H1 (cell line): ENCODE results near the gene GRIK2. TPM values are rescaled to one million over a fixed set of nuclear protein-coding genes. Genes with fewer than 3 reads are reported as not detected.

Experiments
- CTCF ChIA-PET: fragments of 300-600 bp; sonication (Branson Sonifier 250); formaldehyde crosslinking; loops from one replicate; lab custom pipeline; 2021; ENCODE audit not compliant: partially characterized antibody; lab: Charles Lee
- POLR2A ChIA-PET: fragments of 300-600 bp; sonication (Branson Sonifier 250); formaldehyde crosslinking; loops from one replicate; lab custom pipeline; 2021; ENCODE audit warnings: inconsistent platforms; ENCODE audit not compliant: partially characterized antibody; lab: Charles Lee
- DNase-seq, 2 experiments: peaks; one replicate each; pipeline versions ENCODE4 v3.0.0 to v3.0.0-alpha.2; 2010 to 2022; ENCODE audit warnings: low spot score in 2 of 2, low read depth in 1 of 2, mixed read lengths in 1 of 2
- FAIRE-seq: peaks from 2 replicates; lab custom pipeline; 2011; peaks lifted over from hg19 to GRCh38; lab: Jason Lieb, UNC
- H2AFZ ChIP-seq: 2 replicates; pipeline ENCODE4 v1.8.1; 2012; ENCODE audit warnings: low read length, inconsistent platforms
- H2AK5ac ChIP-seq: 2 replicates; pipeline ENCODE4 v1.6.1; 2013; ENCODE audit warnings: low read depth, low read length
- H2BK120ac ChIP-seq: replicated peaks from 2 replicates; pipeline ENCODE3; 2013; ENCODE audit warnings: low read depth, low read length, inconsistent platforms
- H2BK12ac ChIP-seq: 2 replicates; pipeline ENCODE4 v1.6.1; 2013; ENCODE audit warnings: low read depth, low read length
- H2BK15ac ChIP-seq: 2 replicates; pipeline ENCODE4 v1.6.1; 2013; ENCODE audit warnings: low read length
- H2BK20ac ChIP-seq: 2 replicates; pipeline ENCODE4 v1.6.1; 2013; ENCODE audit warnings: low read length
- H2BK5ac ChIP-seq: 2 replicates; pipeline ENCODE4 v1.6.1; 2013; ENCODE audit warnings: low read depth, low read length
- H3K14ac ChIP-seq: 2 replicates; pipeline ENCODE4 v1.6.1; 2013; ENCODE audit warnings: inconsistent platforms; ENCODE audit not compliant: insufficient read length
- H3K18ac ChIP-seq: 2 replicates; pipeline ENCODE4 v1.6.1; 2013; ENCODE audit warnings: low read length; ENCODE audit errors: extremely low read depth
- H3K23ac ChIP-seq: 2 replicates; pipeline ENCODE4 v1.6.1; 2013; ENCODE audit warnings: inconsistent platforms; ENCODE audit not compliant: insufficient read length
- H3K23me2 ChIP-seq: 2 replicates; pipeline ENCODE4 v1.6.1; 2013; ENCODE audit warnings: low read depth, low read length
- H3K27ac ChIP-seq: 2 replicates; pipeline ENCODE4 v1.6.1; 2011; ENCODE audit warnings: low read depth, low read length, inconsistent platforms
- H3K27me3 ChIP-seq, 4 experiments: replicated peaks in 1 of 4; 1 replicate in 1 of 4; 2 replicates in 3 of 4; pipeline versions ENCODE4 v1.6.1 to v1.8.1; 2011 to 2013; ENCODE audit warnings: low read length in 3 of 4, mild to moderate bottlenecking in 3 of 4, inconsistent platforms in 2 of 4, mixed read lengths in 2 of 4, moderate library complexity in 1 of 4; ENCODE audit not compliant: control insufficient read depth in 3 of 4, insufficient read depth in 3 of 4; ENCODE audit errors: extremely low read depth in 1 of 4
- H3K36me3 ChIP-seq, 4 experiments: 2 replicates each; pipeline versions ENCODE4 v1.6.1 to v1.8.1; 2011 to 2013; ENCODE audit warnings: mild to moderate bottlenecking in 4 of 4, low read length in 3 of 4, moderate library complexity in 2 of 4, control low read depth in 1 of 4, inconsistent platforms in 1 of 4; ENCODE audit not compliant: insufficient read depth in 4 of 4, control insufficient read depth in 2 of 4
- H3K4ac ChIP-seq: replicated peaks from 2 replicates; pipeline ENCODE3; 2013; ENCODE audit warnings: low read length, low read depth, mixed read lengths, inconsistent platforms; ENCODE audit not compliant: insufficient read length
- H3K4me1 ChIP-seq, 4 experiments: replicated peaks in 1 of 4; 1 replicate in 1 of 4; 2 replicates in 3 of 4; pipeline versions ENCODE4 v1.6.1 to v1.8.1; 2011 to 2013; ENCODE audit warnings: low read length in 3 of 4, inconsistent platforms in 2 of 4, mixed read lengths in 1 of 4; ENCODE audit not compliant: insufficient read depth in 4 of 4, control insufficient read depth in 3 of 4
- H3K4me2 ChIP-seq, 2 experiments: 2 replicates each; pipeline versions ENCODE4 v1.6.1 to v1.8.1; 2011 to 2013; ENCODE audit warnings: low read depth in 2 of 2, low read length in 2 of 2, control low read depth in 1 of 2, inconsistent platforms in 1 of 2, mild to moderate bottlenecking in 1 of 2; ENCODE audit not compliant: insufficient read depth in 1 of 2
- H3K4me3 ChIP-seq, 4 experiments: fragments of 200-600, 300-600 bp in 1 of 4; sonication (generic), shearing (Covaris generic), sonication (Bioruptor Twin) in 1 of 4; 2 replicates each; pipeline versions ENCODE4 v1.5.1 to v1.8.1; 2011 to 2016; ENCODE audit warnings: low read length in 4 of 4, low read depth in 3 of 4, control low read depth in 2 of 4, inconsistent platforms in 2 of 4, mild to moderate bottlenecking in 2 of 4, mixed read lengths in 1 of 4, moderate library complexity in 1 of 4; ENCODE audit not compliant: insufficient read depth in 2 of 4; ENCODE audit errors: extremely low read depth in 1 of 4
- H3K56ac ChIP-seq: replicated peaks from 2 replicates; pipeline ENCODE3; 2013; ENCODE audit warnings: low read depth, mild to moderate bottlenecking, mixed read lengths, low read length, inconsistent platforms; ENCODE audit not compliant: insufficient read length
- H3K79me1 ChIP-seq: 2 replicates; pipeline ENCODE4 v1.6.1; 2013; ENCODE audit warnings: low read depth, low read length, control low read depth
- H3K79me2 ChIP-seq, 2 experiments: 2 replicates each; pipeline versions ENCODE4 v1.6.1 to v1.8.1; 2012 to 2013; ENCODE audit warnings: low read length in 2 of 2, mild to moderate bottlenecking in 2 of 2, inconsistent platforms in 1 of 2; ENCODE audit not compliant: insufficient read depth in 2 of 2, control insufficient read depth in 1 of 2
- H3K9ac ChIP-seq, 4 experiments: replicated peaks in 1 of 4; 1 replicate in 1 of 4; 2 replicates in 3 of 4; pipeline versions ENCODE4 v1.6.1 to v1.8.1; 2011 to 2013; ENCODE audit warnings: low read depth in 3 of 4, low read length in 3 of 4, control low read depth in 2 of 4, mild to moderate bottlenecking in 2 of 4, moderate library complexity in 2 of 4, inconsistent platforms in 1 of 4; ENCODE audit errors: extremely low read depth in 1 of 4
- H3K9me3 ChIP-seq, 2 experiments: 2 replicates each; pipeline versions ENCODE4 v1.6.1 to v1.8.1; 2012 to 2013; ENCODE audit warnings: mild to moderate bottlenecking in 2 of 2, moderate library complexity in 2 of 2, control low read depth in 1 of 2, inconsistent platforms in 1 of 2, low read depth in 1 of 2, low read length in 1 of 2, mixed read lengths in 1 of 2; ENCODE audit not compliant: insufficient read depth in 2 of 2
- H4K20me1 ChIP-seq, 2 experiments: replicated peaks in 1 of 2; 2 replicates each; pipeline versions ENCODE3 to v1.8.1; 2011 to 2013; ENCODE audit warnings: inconsistent platforms in 2 of 2, low read length in 2 of 2, mild to moderate bottlenecking in 1 of 2; ENCODE audit not compliant: insufficient read depth in 2 of 2, control insufficient read depth in 1 of 2
- H4K5ac ChIP-seq: 2 replicates; pipeline ENCODE4 v1.6.1; 2013; ENCODE audit warnings: low read length, low read depth, mixed read lengths, inconsistent platforms; ENCODE audit not compliant: insufficient read length
- H4K8ac ChIP-seq: 2 replicates; pipeline ENCODE4 v1.8.0; 2013; ENCODE audit warnings: mild to moderate bottlenecking, moderate library complexity, low read length, inconsistent platforms; ENCODE audit not compliant: insufficient read depth; ENCODE audit errors: extremely low read depth
- H4K91ac ChIP-seq: replicated peaks from 2 replicates; pipeline ENCODE3; 2013; ENCODE audit warnings: low read length, mixed read lengths, inconsistent platforms; ENCODE audit not compliant: insufficient read length
- BCL11A ChIP-seq, 2 experiments: IDR thresholded peaks; one replicate each; pipeline ENCODE4 v1.6.1; 2011; ENCODE audit warnings: low read depth in 2 of 2, low read length in 2 of 2, mild to moderate bottlenecking in 2 of 2
- BRCA1 ChIP-seq: IDR thresholded peaks from 2 replicates; pipeline ENCODE4 v1.6.1; 2012; ENCODE audit warnings: low read depth, low read length, improper control_type of control experiment
- CTBP2 ChIP-seq: IDR thresholded peaks from 2 replicates; pipeline ENCODE4 v1.7.0; 2011; ENCODE audit warnings: borderline replicate concordance, mild to moderate bottlenecking, moderate library complexity, mixed read lengths, low read length; ENCODE audit not compliant: insufficient read depth, insufficient read length
- GABPA ChIP-seq: IDR thresholded peaks from 2 replicates; pipeline ENCODE4 v1.6.1; 2011; ENCODE audit warnings: mild to moderate bottlenecking, low read length, moderate library complexity, borderline replicate concordance; ENCODE audit not compliant: insufficient read depth
- HDAC6 ChIP-seq: IDR thresholded peaks from one replicate; pipeline ENCODE4 v1.7.1; 2012; ENCODE audit warnings: low read depth, mild to moderate bottlenecking, inconsistent platforms, low read length, moderate library complexity
- JUND ChIP-seq: IDR thresholded peaks from 2 replicates; pipeline ENCODE4 v1.6.1; 2011; ENCODE audit warnings: mild to moderate bottlenecking, improper control_type of control experiment, low read length
- RAD21 ChIP-seq, 2 experiments: IDR thresholded peaks in 1 of 2; conservative IDR thresholded peaks in 1 of 2; 2 replicates each; pipeline ENCODE4 v1.6.1; 2011; ENCODE audit warnings: low read depth in 2 of 2, low read length in 2 of 2, improper control_type of control experiment in 1 of 2, inconsistent platforms in 1 of 2, mild to moderate bottlenecking in 1 of 2, moderate library complexity in 1 of 2
- RXRA ChIP-seq: IDR thresholded peaks from 2 replicates; pipeline ENCODE4 v1.6.1; 2011; ENCODE audit warnings: low read depth, mild to moderate bottlenecking, low read length, moderate library complexity; ENCODE audit not compliant: insufficient read depth
- SAP30 ChIP-seq: fragments of 300-600 bp; sonication (generic); IDR thresholded peaks from 2 replicates; pipeline ENCODE4 v1.7.1; 2012; ENCODE audit warnings: low read length, moderate library complexity, mild to moderate bottlenecking, inconsistent platforms; ENCODE audit not compliant: insufficient read depth, insufficient replicate concordance
- WGBS, 2 experiments: shearing (Covaris generic) in 1 of 2; methylation state at CpG; one replicate each; pipeline versions ENCODE4 v1.1.6 to v1.1.7; 2013 to 2015; ENCODE audit warnings: low lambda C conversion rate in 2 of 2, mixed read lengths in 2 of 2, inconsistent platforms in 1 of 2, low coverage in 1 of 2, missing lambda C conversion rate in 1 of 2; ENCODE audit not compliant: insufficient replicate concordance in 2 of 2, insufficient coverage in 1 of 2, insufficient read length in 1 of 2; ENCODE audit errors: extremely low coverage in 1 of 2, missing lambda C conversion rate in 1 of 2; 5-methylcytosine and 5-hydroxymethylcytosine counted together
- polyA plus RNA-seq, 7 experiments: library from polyadenylated mRNA; depleted of rRNA in 3 of 7; stranded (reverse) in 5 of 7; unstranded in 2 of 7; fragments of >200 nt in 5 of 7; fragments of 200-250 nt in 2 of 7; gene quantifications; 1 replicate in 5 of 7; 2 replicates in 1 of 7; 4 replicates in 1 of 7; pipeline versions ENCODE4 v1.2.1 to v1.2.3, GENCODE V29; 2011 to 2013; ENCODE audit warnings: missing spikeins in 2 of 7, mixed read lengths in 2 of 7
- total RNA-seq: library from RNA; stranded (reverse); fragmentation: NEBNext Ultra II Directional; extraction: Animal tissue kit (Norgen Biotek cat#: 25700); gene quantifications from 2 replicates; pipeline ENCODE4 v1.2.1, GENCODE V29; 2021

The GRIK2 gene
- total and polyA plus RNA-seq, 2 of the 8 experiments (the other 6 are each of a cell fraction or from before 2014, with no cell fraction given) = 1.8 to 2.2 TPM

GRCh38 chr6:101706576-101706975 is 313.1 kb downstream of the GRIK2 start:
- no peaks in the 10 kb centered on the region for H4K20me1 ChIP-seq
- H3K36me3 ChIP-seq = no peaks in the 10 kb centered on the region
- DNase-seq = no peak
- no peak overlapping the region for H4K91ac ChIP-seq
- 86% methylated on average over 1 of the region's 1 CpG; no CpG with 5 or more reads in 1 of the 2 experiments for WGBS, 2 experiments
- H2BK5ac ChIP-seq = no peak overlapping the region
- H3K23me2 ChIP-seq = no peaks in the 10 kb centered on the region
- no peak overlapping the region for H2BK20ac ChIP-seq
- no peaks in the 10 kb centered on the region for H3K79me2 ChIP-seq
- no peak overlapping the region for H3K23ac ChIP-seq
- H3K4me3 ChIP-seq = no peak overlapping the region
- no peak overlapping the region for H3K4ac ChIP-seq
- H3K79me1 ChIP-seq = no peaks in the 10 kb centered on the region
- POLR2A ChIA-PET = no interaction called here
- no peak overlapping the region for H4K8ac ChIP-seq
- H2BK15ac ChIP-seq = no peak overlapping the region
- no peaks in the 10 kb centered on the region for H3K4me1 ChIP-seq
- no peak overlapping the region for H3K9ac ChIP-seq
- TF ChIP-seq BRCA1 (no peak), CTBP2 (no peak), JUND (no peak), RAD21 (IDR thresholded peaks at IDR 0.05 in 1 of 2, conservative IDR thresholded peaks at IDR 0.05 in 1 of 2; ENCODE audit: low read depth in 2 of 2, low read length in 2 of 2) (no peak), RXRA (no peak), GABPA (no peak), SAP30 (no peak), HDAC6 (no peak), BCL11A (IDR thresholded peaks at IDR 0.05; ENCODE audit: low read depth in 2 of 2, low read length in 2 of 2) (no peak)
- TF ChIP-seq, all 59 proteins: peak for 0
- H4K5ac ChIP-seq = no peak overlapping the region
- no peaks in the 10 kb centered on the region for H3K9me3 ChIP-seq
- no peak overlapping the region for H3K27ac ChIP-seq
- no peak overlapping the region for H2AK5ac ChIP-seq
- H2BK12ac ChIP-seq = no peak overlapping the region
- H2AFZ ChIP-seq = no peak overlapping the region
- H3K14ac ChIP-seq = no peak overlapping the region
- H3K56ac ChIP-seq = no peak overlapping the region
- H3K18ac ChIP-seq = no peak overlapping the region
- FAIRE-seq = no peak
- CTCF ChIA-PET = no interaction called here
- H2BK120ac ChIP-seq = no peak overlapping the region
- peaks cover 0 to 1% (median 0%) of the 10 kb centered on the region in 4 experiments; a peak in 1 of 7 replicates for H3K27me3 ChIP-seq
- no peak overlapping the region for H3K4me2 ChIP-seq
